Measurements from ENCODE around the gene NLGN1. TPM values are rescaled to one million over a fixed set of nuclear protein-coding genes. Genes with fewer than 3 reads are reported as not detected.
"Not testable (repeated sequence)": the region's sequence is repeated elsewhere in the genome, so short reads cannot be mapped to it uniquely, and the experiment has no call there.

The NLGN1 gene
- total RNA-seq, 3 donors from 2014 or later: 4.4 to 12.3 (median 6.9) TPM

DNA sequence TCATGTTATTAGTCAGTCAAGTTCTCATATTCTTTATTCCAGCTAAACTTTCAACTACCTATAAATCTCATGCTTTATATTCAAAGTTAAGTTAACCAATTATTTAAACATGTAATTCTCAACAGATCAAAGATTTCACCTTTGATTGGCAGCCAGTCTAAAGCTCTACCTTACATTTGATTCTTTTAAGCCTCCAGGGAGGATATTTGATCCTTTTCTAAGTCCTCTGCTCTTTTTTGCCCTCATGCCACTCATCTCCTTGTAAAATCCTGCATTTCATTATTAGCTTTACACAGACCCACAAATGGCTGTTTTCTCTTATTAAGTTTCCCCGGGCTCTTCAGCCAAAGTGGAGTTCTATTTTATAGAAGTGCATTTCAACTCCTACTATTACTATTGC lies 134.1 kb downstream of the NLGN1 start:
- DNase-seq (ENCODE audit: low spot score in 2 of 2): no peak
- Histone ChIP-seq H3K9me3 (peaks cover 10 to 14% of the 10 kb centered on the region in 2 donors), H3K27ac (no peak overlapping the region), H3K36me3 (no peaks in the 10 kb centered on the region), H3K4me1 (no peaks in the 10 kb centered on the region), H3K4me3 (no peak overlapping the region), H3K27me3 (no peaks in the 10 kb centered on the region)
- intact Hi-C loops (cut with DNase I; ENCODE audit: low total_unique reads): no loop called here
- TF ChIP-seq, protein P1, sequence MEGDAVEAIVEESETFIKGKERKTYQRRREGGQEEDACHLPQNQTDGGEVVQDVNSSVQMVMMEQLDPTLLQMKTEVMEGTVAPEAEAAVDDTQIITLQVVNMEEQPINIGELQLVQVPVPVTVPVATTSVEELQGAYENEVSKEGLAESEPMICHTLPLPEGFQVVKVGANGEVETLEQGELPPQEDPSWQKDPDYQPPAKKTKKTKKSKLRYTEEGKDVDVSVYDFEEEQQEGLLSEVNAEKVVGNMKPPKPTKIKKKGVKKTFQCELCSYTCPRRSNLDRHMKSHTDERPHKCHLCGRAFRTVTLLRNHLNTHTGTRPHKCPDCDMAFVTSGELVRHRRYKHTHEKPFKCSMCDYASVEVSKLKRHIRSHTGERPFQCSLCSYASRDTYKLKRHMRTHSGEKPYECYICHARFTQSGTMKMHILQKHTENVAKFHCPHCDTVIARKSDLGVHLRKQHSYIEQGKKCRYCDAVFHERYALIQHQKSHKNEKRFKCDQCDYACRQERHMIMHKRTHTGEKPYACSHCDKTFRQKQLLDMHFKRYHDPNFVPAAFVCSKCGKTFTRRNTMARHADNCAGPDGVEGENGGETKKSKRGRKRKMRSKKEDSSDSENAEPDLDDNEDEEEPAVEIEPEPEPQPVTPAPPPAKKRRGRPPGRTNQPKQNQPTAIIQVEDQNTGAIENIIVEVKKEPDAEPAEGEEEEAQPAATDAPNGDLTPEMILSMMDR (IDR thresholded peaks at IDR 0.05): no peak
- TF ChIP-seq POLR2A (IDR thresholded peaks at IDR 0.05) (no peak), POLR2AphosphoS5 (IDR thresholded peaks at IDR 0.05) (no peak)

DNA sequence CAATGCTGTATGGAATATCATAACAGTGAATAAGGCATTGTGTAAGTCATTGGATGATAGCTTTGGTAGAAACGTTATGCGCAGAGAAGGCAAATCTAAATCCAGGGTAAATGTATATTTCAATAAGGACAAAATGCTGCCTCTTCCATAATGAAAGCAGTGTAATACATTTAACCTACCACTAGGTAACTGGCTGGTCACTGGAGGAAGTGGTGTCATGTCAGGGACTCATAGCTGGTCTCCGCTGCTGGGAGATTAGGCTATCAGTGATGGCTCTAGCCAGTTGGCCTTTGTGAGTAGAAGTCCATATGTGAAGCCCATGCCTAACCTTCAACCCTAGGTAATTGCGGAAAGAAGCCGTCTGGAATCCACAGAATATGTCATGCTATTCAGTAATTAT lies 140.9 kb downstream of the NLGN1 start:
- no peak for DNase-seq (ENCODE audit: low spot score in 2 of 2)
- no peaks in the 10 kb centered on the region for H3K27me3 ChIP-seq
- no peak overlapping the region for H3K4me3 ChIP-seq
- no peaks in the 10 kb centered on the region for H3K4me1 ChIP-seq
- no peak for TF ChIP-seq POLR2AphosphoS5 (IDR thresholded peaks at IDR 0.05)
- TF ChIP-seq, protein P1 (IDR thresholded peaks at IDR 0.05): no peak
- no peak for TF ChIP-seq POLR2A (IDR thresholded peaks at IDR 0.05)
- H3K36me3 ChIP-seq: no peaks in the 10 kb centered on the region
- H3K9me3 ChIP-seq: no peaks in the 10 kb centered on the region
- intact Hi-C loops (cut with DNase I; ENCODE audit: low total_unique reads): loop anchor here (5.0 kb wide), 1 partner anchor 496 kb away; no protein-coding TSS in a partner anchor
- no peak overlapping the region for H3K27ac ChIP-seq

DNA sequence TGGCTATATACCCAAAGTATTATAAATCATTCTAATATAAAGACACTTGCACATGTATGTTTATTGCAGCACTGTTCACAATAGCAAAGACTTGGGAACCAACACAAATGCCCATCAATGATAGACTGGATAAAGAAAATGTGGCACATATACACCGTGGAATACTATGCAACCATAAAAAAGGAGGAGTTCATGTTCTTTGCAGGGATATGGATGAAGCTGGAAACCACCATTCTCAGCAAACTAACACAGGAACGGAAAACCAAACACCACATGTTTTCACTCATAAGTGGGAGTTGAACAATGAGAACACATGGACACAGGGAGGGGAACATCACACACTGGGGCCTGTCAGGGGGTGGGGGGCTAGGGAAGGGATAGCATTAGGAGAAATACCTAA lies 148.0 kb downstream of the NLGN1 start:
- H3K4me1 ChIP-seq; intact Hi-C loops (cut with DNase I; ENCODE audit: low total_unique reads); H3K9me3 ChIP-seq; DNase-seq (ENCODE audit: low spot score in 2 of 2); H3K27me3 ChIP-seq; H3K36me3 ChIP-seq; H3K27ac ChIP-seq; H3K4me3 ChIP-seq: not testable (repeated sequence)

DNA sequence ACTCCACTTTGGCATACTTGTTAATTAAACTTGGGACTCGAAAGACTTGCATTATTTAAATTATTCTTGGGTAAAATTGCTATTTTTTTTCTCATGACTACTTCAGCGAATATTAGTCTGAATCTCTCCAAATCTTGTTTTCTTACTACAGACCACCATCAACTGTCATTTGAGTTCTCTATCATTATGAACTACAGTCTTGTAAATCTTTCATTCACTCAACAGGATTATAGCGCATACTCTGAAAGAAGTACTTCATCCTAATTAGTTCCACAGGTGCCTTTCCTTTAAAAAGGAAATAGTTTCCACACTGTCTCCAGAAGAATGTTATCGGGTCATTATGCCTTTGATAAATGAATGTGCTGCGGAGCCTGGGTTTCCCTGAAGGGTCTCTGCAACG lies 149.5 kb downstream of the NLGN1 start:
- Histone ChIP-seq H3K9me3 (no peaks in the 10 kb centered on the region), H3K27ac (no peak overlapping the region), H3K27me3 (no peaks in the 10 kb centered on the region), H3K36me3 (no peaks in the 10 kb centered on the region), H3K4me1 (no peaks in the 10 kb centered on the region), H3K4me3 (no peak overlapping the region)
- no peak for TF ChIP-seq POLR2A (IDR thresholded peaks at IDR 0.05)
- TF ChIP-seq POLR2AphosphoS5 (IDR thresholded peaks at IDR 0.05): no peak
- TF ChIP-seq, protein P1 (IDR thresholded peaks at IDR 0.05): no peak
- no peak for DNase-seq (ENCODE audit: low spot score in 2 of 2)
- intact Hi-C loops (cut with DNase I; ENCODE audit: low total_unique reads): no loop called here

GRCh38 chr3:173548261-173548660 lies 150.7 kb downstream of the NLGN1 start:
- Histone ChIP-seq H3K27ac (no peak overlapping the region), H3K9me3 (no peaks in the 10 kb centered on the region), H3K4me3 (no peak overlapping the region), H3K36me3 (no peaks in the 10 kb centered on the region), H3K4me1 (no peaks in the 10 kb centered on the region), H3K27me3 (no peaks in the 10 kb centered on the region)
- TF ChIP-seq, protein P1 (IDR thresholded peaks at IDR 0.05): no peak
- TF ChIP-seq POLR2A (IDR thresholded peaks at IDR 0.05): no peak
- no peak for TF ChIP-seq POLR2AphosphoS5 (IDR thresholded peaks at IDR 0.05)
- intact Hi-C loops (cut with DNase I; ENCODE audit: low total_unique reads): no loop called here
- no peak for DNase-seq (ENCODE audit: low spot score in 2 of 2)

- no peaks in the 10 kb centered on the region for H3K36me3 ChIP-seq
- H3K4me1 ChIP-seq: no peaks in the 10 kb centered on the region
- TF ChIP-seq POLR2AphosphoS5 (IDR thresholded peaks at IDR 0.05) (no peak), POLR2A (IDR thresholded peaks at IDR 0.05) (no peak)
- TF ChIP-seq, protein P1 (IDR thresholded peaks at IDR 0.05): no peak
- H3K27me3 ChIP-seq: no peaks in the 10 kb centered on the region
- DNase-seq (ENCODE audit: low spot score in 2 of 2): no peak
- intact Hi-C loops (cut with DNase I; ENCODE audit: low total_unique reads): no loop called here
- no peak overlapping the region for H3K27ac ChIP-seq
- no peak overlapping the region for H3K4me3 ChIP-seq
- H3K9me3 ChIP-seq: no peaks in the 10 kb centered on the region
Measured at GRCh38 chr3:173552526-173552925, 155.0 kb downstream of the NLGN1 start.
